GM19240 (cell line): Measurements from ENCODE around the gene TMEM81.

Source experiments
- DNase-seq: peaks from one replicate; pipeline ENCODE4 v3.0.0; 2011; ENCODE audit warnings: low spot score; ENCODE audit not compliant: insufficient read length

Gene TMEM81

DNA sequence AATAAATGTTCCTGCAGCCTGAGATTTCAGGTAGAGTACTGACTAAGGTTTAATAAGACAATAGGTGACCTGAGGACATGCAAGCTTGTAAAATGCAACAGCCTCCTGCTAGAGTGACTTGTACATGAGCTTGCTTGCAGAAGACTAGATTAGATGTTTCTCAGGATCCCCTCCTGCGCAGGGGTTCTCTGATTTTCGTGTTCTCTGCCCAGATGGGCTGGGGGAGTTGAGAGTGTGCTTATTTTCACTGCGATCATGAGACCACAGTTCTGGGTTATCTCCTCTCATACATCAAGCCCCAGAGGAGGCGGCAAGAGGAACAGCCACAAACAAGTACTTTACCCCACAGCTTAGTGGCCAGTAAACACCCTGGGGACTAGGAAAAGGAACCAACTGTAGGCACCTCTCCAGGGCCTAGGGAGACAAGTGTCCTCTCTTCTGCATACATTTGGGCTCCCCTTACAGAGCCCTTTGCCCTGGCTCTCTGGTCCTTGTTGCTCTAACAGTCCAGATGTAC, 8.0 kb downstream of the TMEM81 start:
- DNase-seq = no peak

DNA sequence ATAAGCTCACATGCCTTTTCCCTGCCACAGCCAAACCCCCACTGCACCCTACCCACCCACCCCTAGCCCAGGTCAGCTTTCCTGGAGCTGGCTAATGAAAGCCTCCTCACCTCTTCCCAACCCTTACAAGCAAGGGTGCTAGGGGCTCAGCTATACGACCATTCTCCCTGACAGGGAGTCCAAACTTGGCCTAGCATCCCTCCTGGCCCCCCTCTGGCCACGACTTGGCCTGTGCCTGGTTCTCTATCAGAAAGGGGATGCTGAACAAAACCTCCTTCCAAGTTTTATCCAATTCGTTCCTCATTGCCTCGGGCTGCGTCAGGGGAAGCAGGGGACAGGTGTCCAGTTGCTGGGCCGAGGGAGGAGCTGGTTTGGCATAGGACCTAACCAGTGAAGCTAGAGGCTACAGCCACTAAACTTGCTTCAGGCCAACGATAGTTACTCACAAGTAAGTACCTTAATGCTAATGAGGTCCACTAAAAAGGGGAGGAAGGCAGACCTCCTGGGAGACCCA, 8.6 kb downstream of the TMEM81 start:
- no peak for DNase-seq

DNA sequence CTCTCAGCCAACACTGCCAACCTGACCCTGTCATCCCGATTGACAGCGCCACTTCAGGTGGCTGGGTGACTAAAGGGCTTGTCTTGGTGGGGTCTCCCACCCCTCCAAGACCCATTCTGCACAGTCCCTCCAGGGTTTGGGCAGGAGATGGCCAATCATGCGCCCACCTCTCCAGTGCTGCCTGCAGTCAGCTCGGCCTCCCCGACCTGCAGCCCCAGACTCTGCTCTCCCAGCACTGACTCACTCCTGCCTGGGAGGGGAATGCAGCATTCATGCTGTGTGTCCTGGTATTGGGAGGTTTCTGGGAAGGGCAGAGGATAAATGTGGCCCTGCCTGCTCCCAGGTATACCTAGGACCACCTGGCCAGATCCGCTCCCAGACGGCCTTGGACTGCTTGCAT, 9.7 kb downstream of the TMEM81 start:
- no peak for DNase-seq

DNA sequence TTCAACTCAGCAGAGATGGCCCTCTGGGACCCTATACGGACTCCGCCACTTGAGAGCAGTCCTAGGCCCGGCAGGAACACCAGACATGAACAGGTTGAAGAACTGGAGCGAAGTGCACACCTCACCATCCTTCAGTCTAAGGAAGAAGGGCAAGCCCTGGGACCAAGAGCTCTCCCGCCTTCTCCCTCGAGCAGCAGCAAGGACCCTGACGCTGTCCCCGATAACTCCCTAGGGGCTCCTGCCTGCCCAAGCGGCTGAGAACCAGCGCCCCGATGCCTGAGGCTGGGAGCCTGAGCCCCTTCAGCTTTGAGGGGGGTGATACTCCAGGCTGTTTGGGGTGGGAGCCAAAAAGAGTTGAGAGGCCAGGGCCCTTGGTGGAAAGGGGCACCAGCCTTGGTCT, 10.2 kb downstream of the TMEM81 start:
- no peak for DNase-seq

DNA sequence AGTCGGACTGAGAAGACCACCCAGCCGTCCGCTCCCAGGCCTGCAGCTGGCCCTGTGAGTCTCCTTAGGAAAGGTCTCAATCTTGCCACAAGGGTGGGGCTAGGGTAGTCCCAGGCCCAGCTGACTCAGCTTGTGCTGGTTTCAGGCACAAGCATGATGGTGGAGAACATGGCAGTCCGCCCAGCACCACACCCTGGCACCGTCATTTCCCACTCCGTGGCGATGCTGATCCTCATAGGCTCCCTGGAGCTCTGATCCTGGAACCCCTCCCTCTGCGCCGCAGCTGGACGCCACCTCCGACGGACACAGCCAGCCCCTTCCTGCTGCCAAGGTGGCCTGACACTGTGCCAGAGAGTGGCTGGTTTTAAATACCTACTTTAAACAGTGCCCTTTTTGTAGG, 10.7 kb downstream of the TMEM81 start:
- DNase-seq = no peak

DNA sequence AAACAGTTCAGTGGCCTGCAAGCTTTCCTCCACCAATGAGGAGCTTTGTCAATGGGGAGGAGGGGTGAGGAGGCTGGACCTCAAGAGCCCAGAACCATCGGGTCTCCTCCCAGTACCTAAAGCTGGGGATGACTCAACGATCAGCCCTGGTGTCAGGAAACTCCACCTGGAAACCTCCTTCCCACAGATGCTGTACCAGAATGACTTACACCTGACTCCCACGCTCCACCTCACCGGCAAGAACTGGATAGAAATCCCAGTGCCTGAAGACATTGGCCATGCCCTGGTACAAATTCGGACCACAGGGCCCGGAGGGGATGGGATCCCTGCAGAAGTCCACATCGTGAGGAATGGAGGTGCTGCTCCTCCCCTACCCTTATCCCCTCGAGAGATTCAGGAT, 11.4 kb downstream of the TMEM81 start:
- no peak for DNase-seq

DNA sequence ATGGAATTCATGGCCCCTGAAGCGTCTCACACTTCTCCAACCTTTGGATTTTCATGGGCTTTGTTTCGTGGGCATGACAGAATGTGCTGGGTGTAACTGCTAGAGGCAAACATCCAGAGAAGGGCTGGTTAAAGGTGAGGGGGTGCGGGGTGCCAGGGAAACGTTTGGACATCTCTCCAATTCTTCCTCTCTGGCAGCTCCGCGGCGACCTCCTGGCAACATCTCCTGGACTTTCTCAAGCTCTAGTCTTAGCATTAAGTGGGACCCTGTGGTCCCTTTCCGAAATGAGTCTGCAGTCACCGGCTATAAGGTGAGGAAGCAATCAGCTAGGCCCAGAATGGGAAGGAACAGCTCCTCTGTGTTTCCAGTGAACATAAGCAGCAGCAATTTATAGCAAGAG, 12.0 kb downstream of the TMEM81 start:
- no peak for DNase-seq

DNA sequence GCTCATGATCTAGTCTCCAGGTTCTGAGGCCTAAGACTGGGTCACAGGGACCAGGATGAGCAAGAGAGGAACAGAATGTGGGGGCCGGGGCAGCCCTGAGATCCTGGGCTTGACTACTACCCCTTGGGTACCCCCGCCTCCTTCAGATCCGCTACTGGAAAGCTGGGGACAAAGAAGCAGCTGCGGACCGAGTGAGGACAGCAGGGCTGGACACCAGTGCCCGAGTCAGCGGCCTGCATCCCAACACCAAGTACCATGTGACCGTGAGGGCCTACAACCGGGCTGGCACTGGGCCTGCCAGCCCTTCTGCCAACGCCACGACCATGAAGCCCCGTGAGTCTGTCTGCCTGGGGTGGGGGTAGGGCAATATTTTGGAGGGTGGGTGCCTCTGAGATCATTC, 12.5 kb downstream of the TMEM81 start:
- DNase-seq = no peak

DNA sequence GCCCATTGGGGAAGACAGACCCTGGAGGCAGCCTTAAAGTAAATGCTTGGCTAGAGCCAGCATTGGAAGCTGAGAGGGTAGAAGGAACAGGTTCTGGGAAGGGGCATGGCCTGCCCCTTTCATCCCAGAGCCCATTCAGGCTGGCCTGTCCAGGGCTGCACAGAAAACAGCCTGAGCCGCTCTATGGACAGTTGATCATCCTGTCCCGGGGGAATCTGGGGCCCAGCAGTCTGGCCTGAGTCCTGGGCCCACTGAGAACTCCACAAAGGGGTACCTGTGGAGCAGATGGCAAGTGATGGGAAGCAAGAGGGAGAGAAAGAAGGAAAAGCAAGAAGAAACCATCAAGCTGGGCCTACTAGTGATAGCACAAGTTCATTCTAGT, 13.2 kb downstream of the TMEM81 start:
- no peak for DNase-seq

DNA sequence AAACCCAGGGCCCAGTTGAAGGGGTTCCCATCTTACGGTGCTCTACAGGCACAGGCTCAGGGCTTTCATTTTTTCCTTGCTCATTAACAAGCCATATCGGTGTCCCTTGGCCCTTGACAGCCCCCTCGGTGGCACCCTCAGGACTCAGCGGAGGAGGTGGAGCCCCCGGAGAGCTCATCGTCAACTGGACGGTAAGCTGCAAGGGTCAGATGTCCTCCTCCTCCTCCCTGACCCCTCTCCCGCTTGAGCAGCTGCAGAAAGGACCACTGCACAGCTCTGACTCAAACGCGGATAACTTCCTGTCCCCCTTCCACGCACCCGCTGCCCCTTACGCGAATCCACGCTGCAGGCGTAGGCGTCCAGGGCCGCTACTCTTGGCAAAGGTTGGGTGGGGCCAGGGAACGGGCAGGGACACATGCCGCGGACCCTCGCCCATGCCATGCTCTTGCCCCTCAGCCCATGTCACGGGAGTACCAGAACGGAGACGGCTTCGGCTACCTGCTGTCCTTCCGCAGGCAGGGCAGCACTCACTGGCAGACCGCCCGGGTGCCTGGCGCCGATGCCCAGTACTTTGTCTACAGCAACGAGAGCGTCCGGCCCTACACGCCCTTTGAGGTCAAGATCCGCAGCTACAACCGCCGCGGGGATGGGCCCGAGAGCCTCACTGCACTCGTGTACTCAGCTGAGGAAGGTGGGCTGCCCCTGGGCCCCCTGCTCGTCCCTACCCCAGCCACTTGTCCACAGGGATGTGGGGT, 14.7 kb downstream of the TMEM81 start:
- no peak for DNase-seq

DNA sequence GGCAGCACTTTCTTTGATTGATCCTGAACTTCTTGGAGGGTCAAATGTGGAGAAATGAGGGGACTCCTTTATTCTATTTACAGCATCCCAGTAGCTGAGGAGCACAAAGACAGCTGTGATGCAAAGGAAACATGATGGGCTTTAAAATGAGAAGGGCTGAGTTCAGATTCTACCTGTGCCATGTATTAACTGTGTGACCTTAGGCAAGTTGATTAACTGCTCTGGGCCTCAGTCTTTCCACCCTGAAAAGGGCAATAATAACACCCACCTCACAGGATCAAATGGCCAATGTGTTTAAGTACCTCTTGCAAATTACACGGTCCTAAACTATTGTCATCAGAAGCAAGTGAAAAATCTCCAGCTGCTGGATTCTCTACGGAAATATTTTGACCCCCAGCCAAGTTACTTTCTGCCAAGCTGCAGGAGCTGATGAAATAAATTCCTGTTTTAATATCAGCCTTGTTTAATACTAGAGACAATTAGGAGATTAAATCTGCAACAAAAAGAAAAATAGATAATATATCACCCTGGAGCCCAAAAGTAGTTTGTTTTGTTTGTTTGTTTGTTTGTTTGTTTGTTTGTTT, 15.7 kb downstream of the TMEM81 start:
- no peak for DNase-seq

DNA sequence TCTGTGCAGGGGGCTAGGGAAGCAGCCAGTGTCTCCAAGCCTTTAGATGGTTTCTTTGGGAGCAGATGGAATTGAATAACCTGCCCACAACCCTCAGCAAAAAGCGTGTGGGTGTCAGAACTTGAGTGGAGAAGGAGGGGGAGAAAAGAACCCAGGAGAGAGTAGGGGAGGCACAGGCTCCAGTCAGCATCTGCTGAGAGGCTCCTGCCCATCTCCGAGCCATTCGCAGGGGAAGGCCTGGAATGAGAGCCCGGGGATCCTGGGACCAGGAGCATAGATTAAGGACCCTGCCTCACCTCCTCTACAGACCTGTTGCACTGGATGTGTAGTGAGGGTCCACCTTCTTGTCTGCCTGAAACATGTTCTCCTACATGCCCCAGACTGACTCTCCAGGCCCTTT, 16.3 kb downstream of the TMEM81 start:
- no peak for DNase-seq

DNA sequence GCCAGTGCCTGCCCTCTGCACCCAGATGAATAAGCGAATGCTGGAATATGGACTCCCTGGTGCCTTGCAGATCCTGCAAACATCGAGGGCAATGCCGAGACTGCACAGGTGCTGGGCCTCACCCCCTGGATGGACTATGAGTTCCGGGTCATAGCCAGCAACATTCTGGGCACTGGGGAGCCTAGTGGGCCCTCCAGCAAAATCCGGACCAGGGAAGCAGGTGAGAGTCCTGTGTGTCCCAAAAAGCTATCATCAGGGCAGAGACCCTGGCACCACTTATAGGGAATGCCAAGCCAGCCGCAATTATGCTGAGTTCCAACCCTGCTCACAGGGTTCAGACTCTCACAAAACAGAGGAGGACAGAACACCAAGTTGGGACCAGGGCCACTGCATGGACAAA, 17.2 kb downstream of the TMEM81 start:
- DNase-seq = no peak

DNA sequence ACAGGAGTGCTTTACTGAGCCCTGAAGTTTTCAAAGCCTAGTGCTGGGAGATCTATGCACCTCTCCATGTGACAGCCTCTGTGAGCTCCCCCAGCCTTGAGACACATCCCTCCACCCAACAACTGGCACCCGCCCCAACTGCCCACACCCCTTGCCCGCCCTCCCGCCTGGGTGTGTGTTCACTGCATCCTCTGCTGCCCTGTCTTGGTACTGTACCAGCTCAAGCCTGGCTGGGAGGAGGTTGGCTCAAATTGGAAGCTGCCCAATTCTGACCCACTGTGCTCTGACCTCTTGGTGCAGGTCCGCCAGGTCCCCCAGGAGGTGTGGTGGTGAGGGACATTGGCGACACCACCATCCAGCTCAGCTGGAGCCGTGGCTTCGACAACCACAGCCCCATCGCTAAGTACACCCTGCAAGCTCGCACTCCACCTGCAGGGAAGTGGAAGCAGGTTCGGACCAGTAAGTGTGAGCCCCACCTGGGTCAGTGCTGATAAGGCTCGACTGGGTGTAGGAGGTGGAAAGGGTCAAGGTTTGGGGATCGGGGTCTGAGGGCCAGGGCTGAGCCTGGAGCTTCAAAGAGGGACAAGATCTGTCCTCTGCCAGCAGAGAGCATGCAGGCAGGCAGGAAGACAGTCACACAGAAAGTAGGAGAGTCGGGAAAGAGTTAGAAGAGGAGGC, 18.0 kb downstream of the TMEM81 start:
- DNase-seq = no peak

DNA sequence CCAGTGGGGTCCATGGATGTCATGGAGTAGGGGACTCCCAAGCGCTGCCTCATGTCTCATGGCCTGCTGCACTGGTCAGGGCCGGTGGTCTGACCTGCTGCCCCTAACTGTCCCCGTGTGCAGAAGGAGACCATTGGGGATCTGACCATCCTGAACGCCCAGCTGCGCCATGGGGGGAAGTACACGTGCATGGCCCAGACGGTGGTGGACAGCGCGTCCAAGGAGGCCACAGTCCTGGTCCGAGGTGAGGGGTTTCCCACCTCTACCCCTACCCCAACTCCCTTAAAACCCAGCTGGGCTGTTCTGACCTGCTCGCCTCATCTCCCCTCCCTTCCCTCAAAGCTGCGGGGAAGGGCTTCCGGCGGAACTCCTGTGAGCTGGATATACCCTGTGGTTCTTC, 18.6 kb downstream of the TMEM81 start:
- no peak for DNase-seq

DNA sequence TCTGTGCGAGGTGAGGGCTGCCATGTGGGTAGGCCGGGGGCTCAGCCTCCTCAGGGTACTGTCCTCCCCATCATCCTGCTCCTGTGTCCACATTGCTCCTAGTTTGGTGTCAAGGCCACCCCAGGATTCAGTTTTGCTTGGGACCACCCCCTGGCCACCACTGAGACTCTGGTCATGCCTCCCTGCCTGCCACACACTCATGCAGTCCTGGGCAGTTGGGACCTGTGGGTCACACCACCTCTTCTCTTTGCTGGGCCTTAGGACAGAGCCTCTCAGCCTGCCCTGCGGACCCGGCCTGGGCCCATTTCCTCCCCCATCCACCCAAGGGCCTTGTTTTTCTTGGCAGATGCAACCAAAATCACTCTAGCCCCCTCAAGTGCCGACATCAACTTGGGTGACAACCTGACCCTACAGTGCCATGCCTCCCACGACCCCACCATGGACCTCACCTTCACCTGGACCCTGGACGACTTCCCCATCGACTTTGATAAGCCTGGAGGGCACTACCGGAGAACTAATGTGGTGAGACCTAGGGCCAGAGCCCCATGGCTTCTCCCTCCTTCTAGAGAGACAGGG, 19.4 kb downstream of the TMEM81 start:
- DNase-seq = no peak

DNA sequence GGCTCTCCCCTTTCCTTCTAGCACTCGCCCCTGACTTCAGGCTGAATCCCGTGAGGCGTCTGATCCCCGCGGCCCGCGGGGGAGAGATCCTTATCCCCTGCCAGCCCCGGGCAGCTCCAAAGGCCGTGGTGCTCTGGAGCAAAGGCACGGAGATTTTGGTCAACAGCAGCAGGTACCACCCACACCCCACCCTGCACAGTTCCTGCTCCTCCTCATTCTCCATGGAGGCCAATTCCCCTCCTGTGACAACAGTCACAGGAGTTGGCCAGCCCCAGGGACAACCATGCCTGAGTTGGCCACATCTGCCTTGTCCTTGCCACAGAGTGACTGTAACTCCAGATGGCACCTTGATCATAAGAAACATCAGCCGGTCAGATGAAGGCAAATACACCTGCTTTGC, 20.0 kb downstream of the TMEM81 start:
- no peak for DNase-seq

DNA sequence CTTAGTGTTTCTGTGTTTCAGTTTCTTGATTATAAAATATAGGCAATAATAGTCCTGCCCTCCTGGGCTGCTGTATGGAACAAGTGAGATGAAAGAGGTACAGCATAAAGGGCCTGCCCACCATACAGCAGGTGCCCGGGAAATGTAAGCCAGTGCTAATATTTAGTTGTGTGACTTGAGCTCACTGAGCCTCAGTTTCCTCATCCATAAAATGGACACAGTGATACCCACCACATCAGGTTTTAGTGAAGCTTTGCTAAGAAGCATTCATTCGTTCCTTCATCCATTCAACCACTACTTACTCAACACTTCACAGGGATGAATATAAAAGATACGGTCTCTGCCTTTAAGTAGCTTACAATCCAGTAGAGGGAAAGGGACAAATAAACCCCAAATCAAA, 21.4 kb downstream of the TMEM81 start:
- no peak for DNase-seq

DNA sequence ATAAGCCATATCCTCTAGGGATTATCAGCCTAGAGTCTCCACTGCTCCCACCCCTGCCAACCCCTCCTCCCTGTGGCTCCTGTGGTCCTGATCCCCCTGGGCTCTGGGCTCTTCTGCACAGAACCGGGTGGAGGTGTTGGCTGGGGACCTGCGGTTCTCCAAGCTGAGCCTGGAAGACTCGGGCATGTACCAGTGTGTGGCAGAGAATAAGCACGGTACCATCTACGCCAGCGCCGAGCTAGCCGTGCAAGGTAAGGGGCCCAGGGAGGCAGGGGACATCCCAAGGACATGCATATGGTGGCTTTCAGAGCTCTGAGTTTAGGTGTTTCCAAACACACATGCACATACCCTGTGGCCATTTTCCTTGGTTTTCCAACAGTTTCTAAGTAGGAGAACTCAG, 21.9 kb downstream of the TMEM81 start:
- no peak for DNase-seq

DNA sequence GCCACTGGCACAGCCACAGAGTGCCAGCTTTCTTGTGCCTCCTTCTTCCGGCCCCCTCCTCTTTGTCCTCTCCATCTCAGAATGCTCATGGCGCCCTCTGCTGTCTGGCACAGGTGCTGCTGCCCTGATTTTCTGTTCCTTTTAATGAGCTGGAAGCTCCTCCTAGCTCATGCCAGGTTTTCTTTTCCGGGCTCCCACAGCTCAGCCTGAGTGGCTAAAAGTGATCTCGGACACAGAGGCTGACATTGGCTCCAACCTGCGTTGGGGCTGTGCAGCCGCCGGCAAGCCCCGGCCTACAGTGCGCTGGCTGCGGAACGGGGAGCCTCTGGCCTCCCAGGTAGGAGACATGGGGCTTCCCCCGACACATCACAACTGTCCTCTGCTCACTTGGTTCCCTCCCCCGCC, 22.6 kb downstream of the TMEM81 start:
- peak; percentile 64 for DNase-seq

DNA sequence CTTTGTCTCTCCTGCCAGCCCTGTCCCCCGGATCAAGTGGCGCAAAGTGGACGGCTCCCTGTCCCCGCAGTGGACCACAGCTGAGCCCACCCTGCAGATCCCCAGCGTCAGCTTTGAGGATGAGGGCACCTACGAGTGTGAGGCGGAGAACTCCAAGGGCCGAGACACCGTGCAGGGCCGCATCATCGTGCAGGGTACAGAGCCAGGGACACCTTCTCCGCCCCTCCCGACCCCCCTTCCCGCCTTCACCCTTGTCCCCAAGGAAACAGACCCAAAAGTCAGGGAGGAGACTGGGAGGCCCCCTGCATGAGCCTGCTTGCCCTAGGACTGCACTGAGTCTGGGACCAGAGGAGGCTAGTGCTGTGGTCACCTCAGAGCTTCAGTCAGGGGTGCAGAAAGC, 23.0 kb downstream of the TMEM81 start:
- DNase-seq = no peak

DNA sequence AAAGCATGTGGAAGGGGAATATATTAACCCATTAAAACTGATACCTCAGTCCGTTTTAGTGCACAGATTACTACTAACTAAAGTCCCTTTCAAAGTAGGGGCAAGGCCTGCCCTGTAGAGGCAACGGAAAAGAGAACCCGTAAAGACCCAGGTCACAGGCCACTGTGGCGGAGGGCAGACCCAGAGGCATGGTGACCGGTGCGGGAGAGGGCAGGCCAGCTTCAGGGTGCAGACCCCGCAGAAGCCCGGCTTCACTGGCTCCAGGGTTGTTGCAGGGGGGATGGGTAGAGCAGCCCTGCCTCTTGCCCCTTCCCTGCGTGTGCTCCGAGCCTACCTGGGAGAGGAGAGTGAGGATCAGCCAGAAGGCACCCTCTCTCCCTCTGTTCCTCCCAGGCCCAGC, 23.5 kb downstream of the TMEM81 start:
- DNase-seq = no peak
